OCI-LY3 (cell line): ENCODE results near the gene USH2A.

Experiments used
- CTCF ChIP-seq: fragments of 200-600, 300-600 bp; sonication (generic); IDR thresholded peaks from 2 replicates; pipeline ENCODE4 v1.5.1; 2014; ENCODE audit warnings: antibody characterized with exemption, low read length, low read depth
- EZH2phosphoT487 ChIP-seq: fragments of 200-600 bp; shearing (Covaris generic); IDR thresholded peaks from 2 replicates; pipeline ENCODE4 v1.6.1; 2018; ENCODE audit warnings: antibody characterized with exemption, mixed run types, low read depth

GRCh38 chr1:216387782-216388181, 35.5 kb downstream of the USH2A start:
- TF ChIP-seq EZH2phosphoT487: no peak
- TF ChIP-seq CTCF: no peak
